Measurements from ENCODE around the gene VPS16.
A peak's percentile ranks its signal among the peaks of the same experiment; 100 is the strongest.
"Not testable (repeated sequence)": the region's sequence is repeated elsewhere in the genome, so short reads cannot be mapped to it uniquely, and the experiment has no call there.

VPS16 gene

GRCh38 chr20:2872459-2873009, 32.0 kb downstream of the VPS16 start:
- peak; percentile 55 for DNase-seq

GRCh38 chr20:2873010-2873746, 32.6 kb downstream of the VPS16 start, which contains the start of gene PTPRA:
PTPRA (plus strand) TSS chr20:2873481; CDS start chr20:2964278, 90,797 bp downstream.
- DNase-seq: peak; percentile 84

- peak; percentile 56 for DNase-seq
These were observed 33.1 kb downstream of the VPS16 start for GRCh38 chr20:2873747-2874041.

- DNase-seq: no peak
These were observed 33.9 kb downstream of the VPS16 start for GRCh38 chr20:2874456-2874855.

GRCh38 chr20:2875690-2876203, 35.2 kb downstream of the VPS16 start:
- DNase-seq: no peak

- no peak for DNase-seq
These were observed 38.0 kb downstream of the VPS16 start for GRCh38 chr20:2878515-2878914.

GRCh38 chr20:2879146-2879545, 38.6 kb downstream of the VPS16 start:
- peak; percentile 91 for DNase-seq

GRCh38 chr20:2880650-2881049, 40.1 kb downstream of the VPS16 start:
- no peak for DNase-seq

- no peak for DNase-seq
These were observed 43.4 kb downstream of the VPS16 start for GRCh38 chr20:2883726-2884637.

GRCh38 chr20:2887715-2888114, 47.2 kb downstream of the VPS16 start:
- DNase-seq: no peak

GRCh38 chr20:2888224-2888955, 47.8 kb downstream of the VPS16 start:
- DNase-seq: no peak

GRCh38 chr20:2889209-2889608, 48.7 kb downstream of the VPS16 start:
- no peak for DNase-seq

- DNase-seq: no peak
These were observed 49.3 kb downstream of the VPS16 start for GRCh38 chr20:2889797-2890196.

GRCh38 chr20:2890742-2891141, 50.2 kb downstream of the VPS16 start:
- no peak for DNase-seq

- no peak for DNase-seq
These were observed 50.8 kb downstream of the VPS16 start for GRCh38 chr20:2891343-2891742.

GRCh38 chr20:2892376-2892775, 51.8 kb downstream of the VPS16 start:
- no peak for DNase-seq

GRCh38 chr20:2894221-2894620, 53.7 kb downstream of the VPS16 start:
- DNase-seq: no peak

- DNase-seq: not testable (repeated sequence)
These were observed 54.6 kb downstream of the VPS16 start for GRCh38 chr20:2895154-2895553.

GRCh38 chr20:2899243-2899642, 58.7 kb downstream of the VPS16 start:
- no peak for DNase-seq

- DNase-seq: no peak
These were observed 60.5 kb downstream of the VPS16 start for GRCh38 chr20:2900845-2901592.

- no peak for DNase-seq
These were observed 61.7 kb downstream of the VPS16 start for GRCh38 chr20:2902291-2902690.

GRCh38 chr20:2902818-2903217, 62.3 kb downstream of the VPS16 start:
- DNase-seq: no peak

All from NCI-H1694 treated with DMSO at 0.1 percent for 48 hours (cell line).